Muscle of leg (tissue), 16 donors: ENCODE measurements around the gene ADAMTS18. TPM values are rescaled to one million over a fixed set of nuclear protein-coding genes. Genes with fewer than 3 reads are reported as not detected.
"Not testable (repeated sequence)": the region's sequence is repeated elsewhere in the genome, so short reads cannot be mapped to it uniquely, and the experiment has no call there.

Experiments used
- DNase-seq: peaks from one replicate; pipeline ENCODE4 v3.0.0; 2013
- H3K27ac ChIP-seq: one replicate; pipeline ENCODE4 v1.5.1; 2013; ENCODE audit warnings: mild to moderate bottlenecking, low read length, control low read depth
- H3K27me3 ChIP-seq: one replicate; pipeline ENCODE4 v1.6.1; 2013; ENCODE audit warnings: low read length; ENCODE audit not compliant: control insufficient read depth, insufficient read depth
- H3K36me3 ChIP-seq: one replicate; pipeline ENCODE4 v1.6.1; 2013; ENCODE audit warnings: low read length; ENCODE audit not compliant: control insufficient read depth, insufficient read depth
- H3K4me1 ChIP-seq: one replicate; pipeline ENCODE4 v1.6.1; 2013; ENCODE audit warnings: low read length; ENCODE audit not compliant: control insufficient read depth, insufficient read depth
- H3K4me3 ChIP-seq: one replicate; pipeline ENCODE4 v1.5.1; 2013; ENCODE audit warnings: low read length, control low read depth
- H3K9me3 ChIP-seq: replicated peaks from 2 replicates; pipeline ENCODE4 v1.6.1; 2013; ENCODE audit warnings: low read depth, low read length; ENCODE audit not compliant: control insufficient read depth
- WGBS: methylation state at CpG from one replicate; pipeline ENCODE4 v1.1.5; 2013; ENCODE audit warnings: missing lambda C conversion rate; ENCODE audit not compliant: insufficient coverage; 5-methylcytosine and 5-hydroxymethylcytosine counted together
- long read RNA-seq, 11 donors: transcript quantifications; one replicate each; lab custom pipeline, GENCODE V29; 2026
- polyA plus RNA-seq, 8 donors: library from polyadenylated mRNA; unstranded; fragments of 120-200 nt; gene quantifications; one replicate each; pipeline versions ENCODE4 v1.2.1 to v1.2.3, GENCODE V29; 2013; ENCODE audit warnings: inconsistent platforms in 1 of 8, low replicate concordance in 1 of 8; ENCODE audit not compliant: insufficient read length in 8 of 8, insufficient read depth in 1 of 8
- total RNA-seq: library from RNA; stranded (reverse); fragments of 120-200 nt; gene quantifications from one replicate; pipeline ENCODE4 v1.2.4, GENCODE V29; 2013

The ADAMTS18 gene
- total RNA-seq (0.71 TPM), polyA plus RNA-seq (1 to 10 TPM in 3 of 8 donors, under 1 TPM in 5; 0.24 to 1.5 (median 0.91) TPM)
- long read RNA-seq, donor 1 = 0 reads
- long read RNA-seq, donor 2 = 0 reads
- long read RNA-seq, donor 3 = 0 reads
- long read RNA-seq, donor 4 = 0 reads
- long read RNA-seq, donor 5 = 0 reads
- long read RNA-seq, donor 6 = 0 reads
- long read RNA-seq, donor 7 = 0 reads
- long read RNA-seq, donor 8 = 0 reads
- long read RNA-seq, donor 9 = 0 reads
- long read RNA-seq, donor 10 = 0 reads
- long read RNA-seq, donor 11 = 0 reads

- Histone ChIP-seq H3K9me3 (no peaks in the 10 kb centered on the region), H3K27ac (no peak within 1 kb of the TSS), H3K27me3 (peaks cover 35% of the 10 kb centered on the region), H3K4me1 (no peaks in the 10 kb centered on the region), H3K36me3 (no peaks in the 10 kb centered on the region), H3K4me3 (no peak within 1 kb of the TSS)
- 1% methylated on average over 83 of the region's 92 CpGs for WGBS
- DNase-seq = no peak
Observed at GRCh38 chr16:77434530-77435271, at the start of gene ADAMTS18. Gene ADAMTS18 (minus strand): TSS chr16:77435034. CDS start chr16:77434695, 339 bp downstream.

- H3K27me3 ChIP-seq = no peaks in the 10 kb centered on the region
- WGBS = 57% methylated on average over 2 of the region's 3 CpGs
- H3K9me3 ChIP-seq = no peaks in the 10 kb centered on the region
- no peak overlapping the region for H3K4me3 ChIP-seq
- no peak overlapping the region for H3K27ac ChIP-seq
- H3K4me1 ChIP-seq = no peaks in the 10 kb centered on the region
- peak; percentile 19 for DNase-seq
- no peaks in the 10 kb centered on the region for H3K36me3 ChIP-seq
Observed at GRCh38 chr16:77480681-77481315, 46.0 kb upstream of the ADAMTS18 start.

- H3K4me1 ChIP-seq = peaks cover 4% of the 10 kb centered on the region
- no peak overlapping the region for H3K4me3 ChIP-seq
- no peak overlapping the region for H3K27ac ChIP-seq
- WGBS = no CpG with 5 or more reads among the region's 1 CpG
- H3K36me3 ChIP-seq = no peaks in the 10 kb centered on the region
- H3K27me3 ChIP-seq = no peaks in the 10 kb centered on the region
- DNase-seq = no peak
- H3K9me3 ChIP-seq = no peaks in the 10 kb centered on the region
Observed at GRCh38 chr16:77472262-77472661, 37.4 kb upstream of the ADAMTS18 start.

- no peak overlapping the region for H3K4me3 ChIP-seq
- DNase-seq = no peak
- peaks cover 4% of the 10 kb centered on the region for H3K4me1 ChIP-seq
- H3K27me3 ChIP-seq = no peaks in the 10 kb centered on the region
- no peaks in the 10 kb centered on the region for H3K9me3 ChIP-seq
- no peaks in the 10 kb centered on the region for H3K36me3 ChIP-seq
- no peak overlapping the region for H3K27ac ChIP-seq
Observed at GRCh38 chr16:77470851-77471250, 36.0 kb upstream of the ADAMTS18 start.

- Histone ChIP-seq H3K36me3 (no peaks in the 10 kb centered on the region), H3K27ac (no peak overlapping the region), H3K4me1 (peaks cover 4% of the 10 kb centered on the region), H3K27me3 (no peaks in the 10 kb centered on the region), H3K4me3 (no peak overlapping the region), H3K9me3 (no peaks in the 10 kb centered on the region)
- peak; percentile 17 for DNase-seq
- WGBS = 0% methylated on average over 2 of the region's 3 CpGs
Observed at GRCh38 chr16:77469634-77470033, 34.8 kb upstream of the ADAMTS18 start.

- 42% methylated on average over 2 of the region's 3 CpGs for WGBS
Observed at GRCh38 chr16:77468831-77469230, 34.0 kb upstream of the ADAMTS18 start.

GRCh38 chr16:77467821-77468335 lies 33.0 kb upstream of the ADAMTS18 start:
- no peak for DNase-seq
- Histone ChIP-seq H3K4me1 (peaks cover 4% of the 10 kb centered on the region), H3K4me3 (no peak overlapping the region), H3K36me3 (no peaks in the 10 kb centered on the region), H3K27ac (no peak overlapping the region), H3K9me3 (no peaks in the 10 kb centered on the region), H3K27me3 (no peaks in the 10 kb centered on the region)
- WGBS = no CpG with 5 or more reads among the region's 6 CpGs

More at GRCh38 chr16:77468831-77469230, 34.0 kb upstream of the ADAMTS18 start:
- peaks cover 4% of the 10 kb centered on the region for H3K4me1 ChIP-seq
- no peaks in the 10 kb centered on the region for H3K36me3 ChIP-seq
- no peaks in the 10 kb centered on the region for H3K9me3 ChIP-seq
- no peak overlapping the region for H3K4me3 ChIP-seq
- H3K27ac ChIP-seq = no peak overlapping the region
- DNase-seq = no peak
- H3K27me3 ChIP-seq = no peaks in the 10 kb centered on the region

- not testable (repeated sequence) for H3K9me3 ChIP-seq, H3K27me3 ChIP-seq, H3K36me3 ChIP-seq, H3K4me3 ChIP-seq, H3K4me1 ChIP-seq, DNase-seq, H3K27ac ChIP-seq
- WGBS = no CpG with 5 or more reads among the region's 5 CpGs
Observed at GRCh38 chr16:77463659-77464058, 28.8 kb upstream of the ADAMTS18 start.

- no peaks in the 10 kb centered on the region for H3K9me3 ChIP-seq
- WGBS = no CpG with 5 or more reads among the region's 3 CpGs
Observed at GRCh38 chr16:77462894-77463293, 28.1 kb upstream of the ADAMTS18 start.

More at GRCh38 chr16:77462894-77463293, 28.1 kb upstream of the ADAMTS18 start:
- Histone ChIP-seq H3K27me3 (no peaks in the 10 kb centered on the region), H3K4me1 (no peaks in the 10 kb centered on the region), H3K27ac (no peak overlapping the region), H3K4me3 (no peak overlapping the region), H3K36me3 (no peaks in the 10 kb centered on the region)
- no peak for DNase-seq
